Right atrium auricular region (tissue), 2 donors: Measurements from ENCODE around the gene AR. TPM values are rescaled to one million over a fixed set of nuclear protein-coding genes. Genes with fewer than 3 reads are reported as not detected.

Experiments used
- DNase-seq: peaks from one replicate; pipeline ENCODE4 v3.0.0-alpha.2; 2019; ENCODE audit warnings: low spot score
- H3K27ac ChIP-seq, 2 donors: fragments of 200-600 bp; sonication (generic); 1 replicate in 1 of 2; 2 replicates in 1 of 2; pipeline ENCODE4 v1.5.1; 2016 to 2019
- H3K27me3 ChIP-seq, 2 donors: fragments of 200-600 bp; sonication (generic); one replicate each; pipeline versions ENCODE4 v1.5.1 to v1.6.0; 2017 to 2019
- H3K36me3 ChIP-seq: fragments of 200-600 bp; sonication (generic); one replicate; pipeline ENCODE4 v1.5.1; 2016
- H3K4me1 ChIP-seq, 2 donors: fragments of 200-600 bp; sonication (generic); one replicate each; pipeline versions ENCODE4 v1.5.1 to v1.6.0; 2017 to 2019
- H3K4me3 ChIP-seq, 2 donors: fragments of 200-600 bp; sonication (generic); 1 replicate in 1 of 2; 2 replicates in 1 of 2; pipeline ENCODE4 v1.5.1; 2017 to 2019; ENCODE audit warnings: mild to moderate bottlenecking in 1 of 2, moderate library complexity in 1 of 2
- H3K9me3 ChIP-seq, 2 donors: fragments of 200-600 bp; sonication (generic); one replicate each; pipeline ENCODE4 v1.5.1; 2019
- CTCF ChIP-seq, 2 donors: fragments of 200-600 bp; sonication (generic); IDR thresholded peaks; one replicate each; pipeline ENCODE4 v1.5.1; 2019; ENCODE audit warnings: antibody characterized with exemption in 2 of 2
- total RNA-seq, 2 donors: library from RNA; depleted of rRNA; stranded (reverse); fragments of >200 nt; gene quantifications; one replicate each; pipeline ENCODE4 v1.1.0, GENCODE V29; 2016

AR gene
- total RNA-seq, 2 donors from 2014 or later = 7.9 to 9.1 TPM

GRCh38 chrX:67558267-67558666, 14.4 kb downstream of the AR start:
- no peak for DNase-seq
- no peak overlapping the region for H3K4me3 ChIP-seq
- H3K27me3 ChIP-seq = no peaks in the 10 kb centered on the region
- no peaks in the 10 kb centered on the region for H3K4me1 ChIP-seq
- no peaks in the 10 kb centered on the region for H3K9me3 ChIP-seq
- TF ChIP-seq CTCF (IDR thresholded peaks at IDR 0.05) = no peak
- H3K36me3 ChIP-seq = no peaks in the 10 kb centered on the region
- H3K27ac ChIP-seq = no peak overlapping the region

GRCh38 chrX:67563469-67564448, 19.9 kb downstream of the AR start:
- DNase-seq = no peak
- peaks cover 0 to 6% of the 10 kb centered on the region in 2 donors for H3K4me1 ChIP-seq
- no peak for TF ChIP-seq CTCF (IDR thresholded peaks at IDR 0.05)
- no peaks in the 10 kb centered on the region for H3K9me3 ChIP-seq
- H3K4me3 ChIP-seq = no peak overlapping the region
- H3K36me3 ChIP-seq = no peaks in the 10 kb centered on the region
- peak overlapping the region; percentile 40 to 82 for H3K27ac ChIP-seq
- no peaks in the 10 kb centered on the region for H3K27me3 ChIP-seq

- Histone ChIP-seq H3K27ac (peak overlapping the region; percentile 40 to 82), H3K36me3 (no peaks in the 10 kb centered on the region), H3K27me3 (no peaks in the 10 kb centered on the region), H3K4me3 (no peak overlapping the region), H3K9me3 (no peaks in the 10 kb centered on the region), H3K4me1 (peaks cover 0 to 6% of the 10 kb centered on the region in 2 donors)
- no peak for DNase-seq
- no peak for TF ChIP-seq CTCF (IDR thresholded peaks at IDR 0.05)
Measured at GRCh38 chrX:67564475-67564874, 20.7 kb downstream of the AR start.

- no peak for TF ChIP-seq CTCF (IDR thresholded peaks at IDR 0.05)
- peak overlapping the region in 1 of 2 donors; percentile 56 for H3K27ac ChIP-seq
- peaks cover 0 to 4% of the 10 kb centered on the region in 2 donors for H3K4me1 ChIP-seq
- no peaks in the 10 kb centered on the region for H3K36me3 ChIP-seq
- H3K4me3 ChIP-seq = no peak overlapping the region
- no peaks in the 10 kb centered on the region for H3K27me3 ChIP-seq
- H3K9me3 ChIP-seq = no peaks in the 10 kb centered on the region
- DNase-seq = no peak
Measured at GRCh38 chrX:67568769-67569168, 24.9 kb downstream of the AR start.

- no peak for DNase-seq
- TF ChIP-seq CTCF (IDR thresholded peaks at IDR 0.05) = no peak
- no peaks in the 10 kb centered on the region for H3K4me1 ChIP-seq
- no peaks in the 10 kb centered on the region for H3K9me3 ChIP-seq
- H3K36me3 ChIP-seq = no peaks in the 10 kb centered on the region
- H3K27me3 ChIP-seq = no peaks in the 10 kb centered on the region
- no peak overlapping the region for H3K27ac ChIP-seq
- no peak overlapping the region for H3K4me3 ChIP-seq
Measured at GRCh38 chrX:67570839-67571238, 27.0 kb downstream of the AR start.
